ENCODE results near the gene TNNC2. TPM values are rescaled to one million over a fixed set of nuclear protein-coding genes. Genes with fewer than 3 reads are reported as not detected.

TNNC2 gene
- total and polyA plus RNA-seq, 9 of the 15 experiments (the other 6 are each of a cell fraction or from before 2014, with no cell fraction given), result not detected

DNA sequence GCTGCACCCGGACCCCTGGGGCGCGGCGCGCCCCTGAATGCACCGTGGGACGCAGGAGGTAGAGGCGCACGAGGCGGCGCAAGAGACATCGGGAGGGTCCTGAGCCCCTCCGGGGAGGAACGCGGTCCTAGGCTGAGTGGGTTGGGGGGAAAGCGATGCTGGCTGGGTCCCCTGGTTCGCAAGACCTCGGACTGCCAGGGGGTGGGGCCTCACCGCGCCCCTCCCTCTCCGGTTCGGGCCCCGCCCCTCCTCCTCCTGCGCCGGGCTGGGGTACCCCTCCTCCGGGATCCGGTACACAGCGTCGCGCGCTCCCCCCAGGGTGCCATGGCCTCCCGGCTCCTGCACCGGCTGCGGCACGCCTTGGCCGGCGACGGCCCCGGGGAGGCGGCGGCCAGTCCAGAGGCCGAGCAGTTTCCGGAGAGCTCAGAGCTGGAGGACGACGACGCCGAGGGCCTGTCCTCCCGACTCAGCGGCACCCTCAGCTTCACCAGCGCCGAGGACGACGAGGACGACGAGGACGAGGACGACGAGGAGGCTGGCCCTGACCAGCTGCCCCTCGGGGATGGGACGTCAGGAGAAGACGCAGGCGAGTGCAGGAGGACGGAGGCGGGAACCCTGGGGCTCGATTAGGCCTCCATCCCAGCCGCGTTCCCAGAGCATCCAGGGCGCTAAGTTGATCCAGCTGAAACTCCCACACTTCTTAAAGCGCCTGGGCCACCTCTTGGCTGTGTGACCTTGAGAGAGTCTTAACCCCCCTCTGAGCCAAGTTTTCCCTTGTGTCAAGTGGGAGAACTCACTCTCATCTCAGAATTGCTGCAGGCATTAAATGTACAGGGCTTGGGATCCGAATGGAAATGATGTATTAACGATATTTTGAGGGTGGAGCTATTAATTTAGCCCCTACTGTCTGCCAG, 7.0 kb upstream of the TNNC2 start:
- H2AFZ ChIP-seq (ENCODE audit: low read depth, low read length), result peak overlapping the region; percentile 72
- H3K9me1 ChIP-seq (ENCODE audit: control insufficient read depth, insufficient read depth, low read length), result no peaks in the 10 kb centered on the region
- in situ Hi-C loops (cut with MboI) (no loop called here), intact Hi-C loops (cut with micrococcal nuclease) (loop anchor here (10.0 kb wide), 1 partner anchor 51 kb away; the partner anchor contains the start of genes SPATA25 and ZSWIM1)
- no TSS peak for BruUV-seq (replicated peaks)
- ATAC-seq, result peak; percentile 61
- H3K36me3 ChIP-seq (ENCODE audit: control insufficient read depth, insufficient read depth, low read length), result no peaks in the 10 kb centered on the region
- peak overlapping the region; percentile 19 to 86; a peak in 3 of 4 replicates for H3K9ac ChIP-seq (ENCODE audit: insufficient read depth in 1 of 2, low read depth in 2 of 2, low read length in 2 of 2)
- peak overlapping the region; percentile 43 for H3K4me3 ChIP-seq
- no peaks in the 10 kb centered on the region for H4K20me1 ChIP-seq (replicated peaks; ENCODE audit: control insufficient read depth, insufficient read depth, low read length)
- H3K4me2 ChIP-seq (ENCODE audit: insufficient read depth, low read length), result peak overlapping the region; percentile 61
- H3K9me3 ChIP-seq (replicated peaks; ENCODE audit: control insufficient read depth, insufficient read depth, low read depth, low read length), result no peaks in the 10 kb centered on the region
- 25% methylated on average over 34 of the region's 71 CpGs for WGBS (ENCODE audit: insufficient coverage, low coverage, missing lambda C conversion rate)
- no peak overlapping the region for H3K27ac ChIP-seq (ENCODE audit: extremely low read depth, low read depth, low read length)
- no peaks in the 10 kb centered on the region for H3K79me2 ChIP-seq (ENCODE audit: control insufficient read depth, insufficient read depth, low read length)
- peak in 3 of 4 experiments; percentile 50 to 84 (median 83) for DNase-seq (ENCODE audit: extremely low read depth in 1 of 4, low spot score in 3 of 4)
- no peak for FAIRE-seq
- peaks cover 32 to 34% of the 10 kb centered on the region in 2 experiments for H3K4me1 ChIP-seq (replicated peaks in 1 of 2; ENCODE audit: control insufficient read depth in 2 of 2, insufficient read depth in 2 of 2, low read length in 2 of 2)
- CTCF ChIA-PET (ENCODE audit: low intra/inter-chr PET ratio), result no interaction called here
- POLR2A ChIA-PET, result interaction anchor here (0.6 to 1.6 kb wide), 4 partner anchors 18 to 101 kb away, joined by 3 to 6 read pairs (median 4); no protein-coding TSS in a partner anchor
- H3K27me3 ChIP-seq (ENCODE audit: control insufficient read depth in 2 of 2, insufficient read depth in 2 of 2, low read length in 2 of 2), result no peaks in the 10 kb centered on the region
- TF ChIP-seq CXXC5 (CRISPR knock-in tag; IDR thresholded peaks at IDR 0.05), result peak; percentile 8; the same call in 1 of the 2 replicates
- peak; percentile 54 to 59 for TF ChIP-seq E2F6 (IDR thresholded peaks at IDR 0.05; ENCODE audit: borderline replicate concordance in 1 of 2, extremely low read depth in 1 of 2, insufficient read depth in 1 of 2, insufficient read length in 1 of 2, low read depth in 1 of 2, low read length in 1 of 2, poor library complexity in 1 of 2, severe bottlenecking in 1 of 2)
- peak; percentile 78; the same call in 1 of the 2 replicates for TF ChIP-seq ZBTB7A (IDR thresholded peaks at IDR 0.05; ENCODE audit: borderline replicate concordance, control insufficient read depth, low read depth, low read length)
- no peak for TF ChIP-seq RERE (CRISPR knock-in tag; IDR thresholded peaks at IDR 0.05; ENCODE audit: borderline replicate concordance)
- TF ChIP-seq ZNF175 (CRISPR knock-in tag; IDR thresholded peaks at IDR 0.05; ENCODE audit: low read depth), result no peak
- TF ChIP-seq SREBF1 (IDR thresholded peaks at IDR 0.05; ENCODE audit: borderline replicate concordance, low read depth, low read length), result no peak
- peak in 1 of 2 experiments; percentile 53; a peak in 2 of 4 replicates for TF ChIP-seq MAZ (CRISPR knock-in tag; conservative IDR thresholded peaks at IDR 0.05 in 1 of 2, IDR thresholded peaks at IDR 0.05 in 1 of 2)
- no peak for TF ChIP-seq RBM15 (IDR thresholded peaks at IDR 0.05; ENCODE audit: insufficient read depth, low read length)
- TF ChIP-seq ZNF274 (IDR thresholded peaks at IDR 0.05; ENCODE audit: borderline replicate concordance, low read depth, low read length), result no peak
- TF ChIP-seq HMGN3 (IDR thresholded peaks at IDR 0.05; ENCODE audit: borderline replicate concordance, extremely low read depth, insufficient read length, low read depth, low read length), result peak; percentile 41
- TF ChIP-seq POU5F1 (IDR thresholded peaks at IDR 0.05; ENCODE audit: borderline replicate concordance, low read depth, low read length, partially characterized antibody), result no peak
- no peak for TF ChIP-seq SRSF7 (optimal IDR thresholded peaks at IDR 0.05; ENCODE audit: low read depth, low read length)

Data from K562 (cell line).